SK-N-SH (cell line): ENCODE measurements around the gene CHRM1. TPM values are rescaled to one million over a fixed set of nuclear protein-coding genes. Genes with fewer than 3 reads are reported as not detected.

ENCODE experiments used
- CTCF ChIA-PET: fragments of 300-600, 350-600 bp; formaldehyde crosslinking; extraction: SDS; loops from one replicate; lab custom pipeline; 2021; lab: Yijun Ruan, JAX
- POLR2A ChIA-PET: fragments of 350-600 bp; sonication (Branson Sonifier 250); formaldehyde crosslinking; extraction: SDS; loops from one replicate; lab custom pipeline; 2020; ENCODE audit warnings: antibody characterized with exemption, inconsistent platforms; lab: Yijun Ruan, JAX
- DNase-seq: peaks from one replicate; pipeline ENCODE4 v3.0.0; 2012
- H2AFZ ChIP-seq: fragments of 200-600 bp; sonication (generic); 2 replicates; pipeline ENCODE4 v1.8.1; 2016; ENCODE audit warnings: antibody characterized with exemption, mild to moderate bottlenecking, low read depth
- H3F3A ChIP-seq: fragments of 200-600 bp; sonication (generic); replicated peaks from 2 replicates; pipeline ENCODE3; 2016; ENCODE audit warnings: antibody characterized with exemption, mild to moderate bottlenecking; ENCODE audit not compliant: insufficient read depth
- H3K27ac ChIP-seq, 2 experiments: fragments of 200-500 bp in 1 of 2; fragments of 200-600 bp in 1 of 2; sonication (Bioruptor generic) in 1 of 2; sonication (generic), shearing (Covaris generic) in 1 of 2; 2 replicates each; pipeline versions ENCODE4 v1.5.1 to v1.6.1; 2014 to 2016; ENCODE audit warnings: low read depth in 2 of 2, inconsistent platforms in 1 of 2, low read length in 1 of 2, mild to moderate bottlenecking in 1 of 2, mixed read lengths in 1 of 2
- H3K27me3 ChIP-seq: fragments of 200-600 bp; sonication (generic), shearing (Covaris generic); 2 replicates; pipeline ENCODE4 v1.6.1; 2016; ENCODE audit warnings: mixed run types; ENCODE audit not compliant: insufficient read depth
- H3K36me3 ChIP-seq, 2 experiments: fragments of 200-500 bp in 1 of 2; fragments of 200-600 bp in 1 of 2; sonication (Bioruptor generic) in 1 of 2; sonication (generic) in 1 of 2; replicated peaks in 1 of 2; 2 replicates each; pipeline versions ENCODE3 to v1.5.1; 2014 to 2016; ENCODE audit warnings: low read length in 1 of 2, mild to moderate bottlenecking in 1 of 2; ENCODE audit not compliant: insufficient read depth in 2 of 2, control insufficient read depth in 1 of 2
- H3K4me1 ChIP-seq, 2 experiments: fragments of 200-500 bp in 1 of 2; fragments of 200-600 bp in 1 of 2; sonication (Bioruptor generic) in 1 of 2; sonication (generic), shearing (Covaris generic) in 1 of 2; 2 replicates each; pipeline versions ENCODE4 v1.5.1 to v1.6.1; 2014 to 2016; ENCODE audit warnings: low read depth in 1 of 2, low read length in 1 of 2, mixed run types in 1 of 2; ENCODE audit not compliant: insufficient read depth in 2 of 2, control insufficient read depth in 1 of 2
- H3K4me2 ChIP-seq: fragments of 200-600 bp; sonication (generic), shearing (Covaris generic); 2 replicates; pipeline ENCODE4 v1.6.1; 2017; ENCODE audit warnings: mixed run types
- H3K4me3 ChIP-seq, 2 experiments: fragments of 200-500 bp in 1 of 2; fragments of 200-600 bp in 1 of 2; sonication (Bioruptor generic) in 1 of 2; sonication (generic), shearing (Covaris generic) in 1 of 2; 2 replicates each; pipeline versions ENCODE4 v1.5.1 to v1.8.1; 2014 to 2016; ENCODE audit warnings: low read depth in 2 of 2, inconsistent platforms in 1 of 2, low read length in 1 of 2, mild to moderate bottlenecking in 1 of 2, mixed read lengths in 1 of 2, moderate library complexity in 1 of 2
- H3K79me2 ChIP-seq: fragments of 200-600 bp; sonication (generic); 2 replicates; pipeline ENCODE4 v1.8.1; 2017; ENCODE audit warnings: mild to moderate bottlenecking; ENCODE audit not compliant: insufficient read depth
- H3K9ac ChIP-seq: fragments of 200-600 bp; sonication (generic); 2 replicates; pipeline ENCODE4 v1.6.1; 2017; ENCODE audit warnings: mixed run types
- H3K9me2 ChIP-seq: fragments of 200-600 bp; sonication (generic); 2 replicates; pipeline ENCODE4 v1.6.1; 2017; ENCODE audit warnings: mixed run types
- H3K9me3 ChIP-seq: fragments of 200-600 bp; sonication (generic); 2 replicates; pipeline ENCODE4 v1.6.1; 2017; ENCODE audit warnings: mixed run types, mild to moderate bottlenecking, moderate library complexity
- H4K20me1 ChIP-seq: fragments of 200-600 bp; sonication (generic); 2 replicates; pipeline ENCODE4 v1.6.1; 2017; ENCODE audit warnings: mild to moderate bottlenecking, mixed run types; ENCODE audit not compliant: insufficient read depth
- CHD2 ChIP-seq: fragments of 150-350 bp; IDR thresholded peaks from 2 replicates; pipeline ENCODE4 v1.6.1; 2018; ENCODE audit warnings: low read length; ENCODE audit not compliant: partially characterized antibody
- EP300 ChIP-seq, 2 experiments: IDR thresholded peaks; 2 replicates each; pipeline versions ENCODE4 v1.4.0 to v1.6.1; 2012; ENCODE audit warnings: borderline replicate concordance in 1 of 2, low read depth in 1 of 2, low read length in 1 of 2
- EZH2phosphoT487 ChIP-seq: fragments of 200-600 bp; sonication (generic); IDR thresholded peaks from 2 replicates; pipeline ENCODE4 v1.6.1; 2017; ENCODE audit warnings: low read depth, mixed run types, mild to moderate bottlenecking, antibody characterized with exemption, moderate library complexity, borderline replicate concordance
- FOSL2 ChIP-seq: IDR thresholded peaks from 2 replicates; pipeline ENCODE4 v1.4.0; 2012; ENCODE audit warnings: low read depth, mild to moderate bottlenecking, moderate library complexity, borderline replicate concordance
- FOXJ3 ChIP-seq: sonication (generic); formaldehyde crosslinking; IDR thresholded peaks from 2 replicates; pipeline ENCODE4 v1.5.1; 2020; ENCODE audit warnings: mild to moderate bottlenecking, missing genetic modification reagents
- FOXM1 ChIP-seq: IDR thresholded peaks from 2 replicates; pipeline ENCODE4 v1.4.0; 2012; ENCODE audit warnings: low read depth, mild to moderate bottlenecking
- GABPA ChIP-seq: IDR thresholded peaks from 2 replicates; pipeline ENCODE4 v1.4.0; 2012; ENCODE audit warnings: low read depth, mild to moderate bottlenecking
- GATA2 ChIP-seq: sonication (generic); formaldehyde crosslinking; IDR thresholded peaks from 2 replicates; pipeline ENCODE4 v1.5.0; 2020; ENCODE audit warnings: mild to moderate bottlenecking, missing genetic modification reagents
- IRF3 ChIP-seq: fragments of 150-350 bp; IDR thresholded peaks from 2 replicates; pipeline ENCODE4 v1.6.1; 2016; ENCODE audit warnings: mild to moderate bottlenecking, low read depth, low read length
- MEF2A ChIP-seq: IDR thresholded peaks from 2 replicates; pipeline ENCODE4 v1.4.0; 2012; ENCODE audit warnings: low read depth, borderline replicate concordance
- MXI1 ChIP-seq: IDR thresholded peaks from 2 replicates; pipeline ENCODE4 v1.6.1; 2012; ENCODE audit warnings: mild to moderate bottlenecking, low read depth, low read length, improper control_type of control experiment
- POLR2AphosphoS5 ChIP-seq: IDR thresholded peaks from 2 replicates; pipeline ENCODE4 v1.6.1; 2012; ENCODE audit warnings: low read depth, low read length
- RAD21 ChIP-seq: IDR thresholded peaks from 2 replicates; pipeline ENCODE4 v1.6.1; 2012; ENCODE audit warnings: mild to moderate bottlenecking, low read length
- RFX5 ChIP-seq: IDR thresholded peaks from 2 replicates; pipeline ENCODE4 v1.6.1; 2012; ENCODE audit warnings: mild to moderate bottlenecking, improper control_type of control experiment, low read length
- RXRA ChIP-seq: IDR thresholded peaks from 2 replicates; pipeline ENCODE4 v1.4.0; 2012; ENCODE audit warnings: low read depth, mild to moderate bottlenecking, borderline replicate concordance
- SIN3A ChIP-seq: IDR thresholded peaks from 2 replicates; pipeline ENCODE4 v1.6.1; 2012; ENCODE audit warnings: low read depth, mild to moderate bottlenecking, low read length, moderate library complexity, borderline replicate concordance
- TEAD4 ChIP-seq: IDR thresholded peaks from 2 replicates; pipeline ENCODE4 v1.4.0; 2012; ENCODE audit warnings: mild to moderate bottlenecking, borderline replicate concordance; ENCODE audit not compliant: insufficient read depth
- USF2 ChIP-seq: fragments of 150-350 bp; IDR thresholded peaks from 2 replicates; pipeline ENCODE4 v1.6.1; 2017; ENCODE audit warnings: antibody characterized with exemption, low read length, low read depth, borderline replicate concordance
- ZBTB33 ChIP-seq: IDR thresholded peaks from 2 replicates; pipeline ENCODE4 v1.4.0; 2012; ENCODE audit warnings: low read depth, borderline replicate concordance
- WGBS: methylation state at CpG from one replicate; pipeline ENCODE4 v1.1.6; 2017; ENCODE audit warnings: low lambda C conversion rate; 5-methylcytosine and 5-hydroxymethylcytosine counted together
- polyA plus RNA-seq, 3 experiments: library from polyadenylated mRNA; depleted of rRNA; stranded (reverse); fragments of >200 nt; gene quantifications; 2 replicates each; pipeline ENCODE4 v1.2.3, GENCODE V29; 2012

Gene CHRM1
- polyA plus RNA-seq, 1 of the 3 experiments (the other 2 are of a cell fraction), result not detected

GRCh38 chr11:62897311-62897710 lies 23.9 kb downstream of the CHRM1 start:
- 69% methylated on average over 2 of the region's 2 CpGs for WGBS
- TF ChIP-seq SIN3A, result no peak
- TF ChIP-seq MEF2A, result no peak
- no peak for TF ChIP-seq RAD21
- no peak for TF ChIP-seq EP300 (IDR thresholded peaks at IDR 0.05; ENCODE audit: borderline replicate concordance in 1 of 2, low read depth in 1 of 2, low read length in 1 of 2)
- TF ChIP-seq FOSL2, result no peak
- TF ChIP-seq GATA2 (CRISPR knock-in tag), result no peak
- no peak for TF ChIP-seq FOXJ3 (CRISPR knock-in tag)
- no peak for TF ChIP-seq CHD2
- TF ChIP-seq, all 33 proteins: peak for 0
- no peak for DNase-seq
- H3K9me3 ChIP-seq, result no peaks in the 10 kb centered on the region
- H3K27ac ChIP-seq, result no peak overlapping the region
- H3K4me1 ChIP-seq, result no peaks in the 10 kb centered on the region; a peak in 1 of 4 replicates
- H3K79me2 ChIP-seq, result no peaks in the 10 kb centered on the region
- no peaks in the 10 kb centered on the region for H3F3A ChIP-seq
- H4K20me1 ChIP-seq, result no peaks in the 10 kb centered on the region
- CTCF ChIA-PET, result interaction anchor here (0.6 to 7.5 kb wide), 9 partner anchors 9 to 138 kb away, joined by 3 to 62 read pairs (median 4); partner anchors contain the start of gene SLC3A2
- H2AFZ ChIP-seq, result no peak overlapping the region
- no peaks in the 10 kb centered on the region for H3K36me3 ChIP-seq
- POLR2A ChIA-PET, result no interaction called here
- H3K4me3 ChIP-seq, result no peak overlapping the region
- H3K9ac ChIP-seq, result no peak overlapping the region
- no peak overlapping the region for H3K4me2 ChIP-seq
- no peaks in the 10 kb centered on the region for H3K9me2 ChIP-seq
- H3K27me3 ChIP-seq, result 0 out of 2 replicates have a peak, but pooled peaks cover 5% of the 10 kb centered on the region

GRCh38 chr11:62896049-62896448 lies 25.1 kb downstream of the CHRM1 start:
- no peak overlapping the region for H3K4me2 ChIP-seq
- WGBS, result 74% methylated on average over 10 of the region's 10 CpGs
- no peak overlapping the region for H3K9ac ChIP-seq
- 0 out of 2 replicates have a peak, but pooled peaks cover 5% of the 10 kb centered on the region for H3K27me3 ChIP-seq
- no peaks in the 10 kb centered on the region for H3K36me3 ChIP-seq
- peaks cover 7% of the 10 kb centered on the region for H3F3A ChIP-seq
- no peak for DNase-seq
- no peaks in the 10 kb centered on the region for H4K20me1 ChIP-seq
- no peaks in the 10 kb centered on the region; a peak in 1 of 4 replicates for H3K4me1 ChIP-seq
- H3K9me3 ChIP-seq, result no peaks in the 10 kb centered on the region
- no peaks in the 10 kb centered on the region for H3K9me2 ChIP-seq
- H3K79me2 ChIP-seq, result no peaks in the 10 kb centered on the region
- ChIA-PET CTCF (interaction anchor here (1.0 to 7.5 kb wide), 5 partner anchors 10 to 139 kb away, joined by 4 to 62 read pairs (median 7); no protein-coding TSS in a partner anchor), POLR2A (no interaction called here)
- H3K4me3 ChIP-seq, result no peak overlapping the region
- no peak overlapping the region for H3K27ac ChIP-seq
- no peak overlapping the region for H2AFZ ChIP-seq
- TF ChIP-seq SIN3A (no peak), CHD2 (no peak), FOXM1 (no peak), EZH2phosphoT487 (no peak), USF2 (no peak), RAD21 (no peak), GATA2 (CRISPR knock-in tag) (no peak), TEAD4 (no peak), RXRA (no peak), POLR2AphosphoS5 (no peak), ZBTB33 (no peak), MXI1 (no peak), FOXJ3 (CRISPR knock-in tag) (no peak), GABPA (no peak), RFX5 (no peak), IRF3 (no peak)
